ENCODE results near the gene PTGDR2.

DNA sequence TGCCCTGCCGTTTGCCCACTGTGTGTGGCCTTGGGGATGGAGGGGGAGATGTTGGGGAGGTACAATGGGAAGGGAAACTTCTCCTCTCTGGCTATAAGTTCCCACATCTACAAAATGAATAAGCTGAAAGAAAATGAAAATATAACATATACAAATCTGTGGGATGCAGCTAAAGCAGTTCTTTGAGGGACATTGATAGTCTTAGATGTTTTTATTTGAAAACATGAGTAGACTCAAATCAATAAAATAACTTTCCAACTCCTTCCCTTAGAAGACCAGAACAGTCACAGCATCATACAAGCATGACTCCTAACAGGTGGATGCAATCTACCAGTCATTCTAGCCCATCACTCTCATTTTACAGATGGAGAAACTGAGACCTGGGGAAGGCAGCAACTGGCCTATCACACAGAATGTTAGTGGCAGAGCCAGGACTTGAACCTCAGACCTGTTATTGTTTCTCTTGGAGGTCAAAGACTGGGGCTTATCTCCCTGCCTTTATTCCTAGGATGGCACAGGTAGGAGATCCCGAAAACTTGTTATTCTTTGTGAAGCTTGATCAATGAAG is 39.1 kb downstream of the PTGDR2 start:
- TF ChIP-seq EP300 (IDR thresholded peaks at IDR 0.05), result no peak
- TF ChIP-seq, protein P1, sequence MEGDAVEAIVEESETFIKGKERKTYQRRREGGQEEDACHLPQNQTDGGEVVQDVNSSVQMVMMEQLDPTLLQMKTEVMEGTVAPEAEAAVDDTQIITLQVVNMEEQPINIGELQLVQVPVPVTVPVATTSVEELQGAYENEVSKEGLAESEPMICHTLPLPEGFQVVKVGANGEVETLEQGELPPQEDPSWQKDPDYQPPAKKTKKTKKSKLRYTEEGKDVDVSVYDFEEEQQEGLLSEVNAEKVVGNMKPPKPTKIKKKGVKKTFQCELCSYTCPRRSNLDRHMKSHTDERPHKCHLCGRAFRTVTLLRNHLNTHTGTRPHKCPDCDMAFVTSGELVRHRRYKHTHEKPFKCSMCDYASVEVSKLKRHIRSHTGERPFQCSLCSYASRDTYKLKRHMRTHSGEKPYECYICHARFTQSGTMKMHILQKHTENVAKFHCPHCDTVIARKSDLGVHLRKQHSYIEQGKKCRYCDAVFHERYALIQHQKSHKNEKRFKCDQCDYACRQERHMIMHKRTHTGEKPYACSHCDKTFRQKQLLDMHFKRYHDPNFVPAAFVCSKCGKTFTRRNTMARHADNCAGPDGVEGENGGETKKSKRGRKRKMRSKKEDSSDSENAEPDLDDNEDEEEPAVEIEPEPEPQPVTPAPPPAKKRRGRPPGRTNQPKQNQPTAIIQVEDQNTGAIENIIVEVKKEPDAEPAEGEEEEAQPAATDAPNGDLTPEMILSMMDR (IDR thresholded peaks at IDR 0.05), result no peak

Measured in gastroesophageal sphincter (tissue), 3 donors.